HL-60/S4 treated with phorbol 12-myristate 13-acetate at 8.2 ng/mL for 4 days and 3 days (cell line): ENCODE data around the gene RAD51B.

ENCODE experiments used
- in situ Hi-C: fragments of 300-500 bp; cut with MboI; formaldehyde crosslinking; loops from 2 replicates; pipeline ENCODE4 v1.15.0; 2022; ENCODE audit warnings: low sequenced_read_pairs

The RAD51B gene

GRCh38 chr14:68573126-68573525 is 753.5 kb downstream of the RAD51B start:
- in situ Hi-C loops, result no loop called here

GRCh38 chr14:68573722-68574121 is 754.1 kb downstream of the RAD51B start:
- in situ Hi-C loops, result no loop called here

GRCh38 chr14:68574461-68574860 is 754.9 kb downstream of the RAD51B start:
- in situ Hi-C loops, result no loop called here

- in situ Hi-C loops, result no loop called here
Observed at GRCh38 chr14:68574906-68575305, 755.3 kb downstream of the RAD51B start.

GRCh38 chr14:68575426-68575825 is 755.8 kb downstream of the RAD51B start:
- in situ Hi-C loops, result no loop called here

GRCh38 chr14:68576031-68576430 is 756.5 kb downstream of the RAD51B start:
- in situ Hi-C loops, result no loop called here

GRCh38 chr14:68576496-68577244 is 757.1 kb downstream of the RAD51B start:
- in situ Hi-C loops, result no loop called here

GRCh38 chr14:68577802-68578541 is 758.4 kb downstream of the RAD51B start:
- in situ Hi-C loops, result no loop called here

GRCh38 chr14:68578597-68578996 is 759.0 kb downstream of the RAD51B start:
- in situ Hi-C loops, result no loop called here

- in situ Hi-C loops, result no loop called here
Observed at GRCh38 chr14:68580096-68580645, 760.6 kb downstream of the RAD51B start.

- in situ Hi-C loops, result no loop called here
Observed at GRCh38 chr14:68580671-68581070, 761.1 kb downstream of the RAD51B start.

GRCh38 chr14:68583548-68584280 is 764.1 kb downstream of the RAD51B start:
- in situ Hi-C loops, result no loop called here

- in situ Hi-C loops, result no loop called here
Observed at GRCh38 chr14:68584786-68585185, 765.2 kb downstream of the RAD51B start.

GRCh38 chr14:68585690-68586089 is 766.1 kb downstream of the RAD51B start:
- in situ Hi-C loops, result no loop called here

GRCh38 chr14:68586896-68587751 is 767.5 kb downstream of the RAD51B start:
- in situ Hi-C loops, result no loop called here

- in situ Hi-C loops, result no loop called here
Observed at GRCh38 chr14:68587931-68588330, 768.4 kb downstream of the RAD51B start.

GRCh38 chr14:68589447-68590200 is 770.0 kb downstream of the RAD51B start:
- in situ Hi-C loops, result no loop called here

- in situ Hi-C loops, result no loop called here
Observed at GRCh38 chr14:68590201-68590522, 770.6 kb downstream of the RAD51B start.

GRCh38 chr14:68591786-68592185 is 772.2 kb downstream of the RAD51B start:
- in situ Hi-C loops, result no loop called here
